ENCODE results near the gene CNIH1.
"Not testable (repeated sequence)": the region's sequence is repeated elsewhere in the genome, so short reads cannot be mapped to it uniquely, and the experiment has no call there.

The CNIH1 gene

GRCh38 chr14:54394596-54394995 lies 46.6 kb downstream of the CNIH1 start:
- H3K27ac Mint-ChIP-seq, result no peak overlapping the region
- H3K9me3 Mint-ChIP-seq, result no peaks in the 10 kb centered on the region
- H3K27me3 Mint-ChIP-seq, result no peaks in the 10 kb centered on the region
- no peak for DNase-seq
- H3K4me3 Mint-ChIP-seq, result no peak overlapping the region
- H3K4me1 Mint-ChIP-seq (ENCODE audit: low read depth), result peaks cover 22% of the 10 kb centered on the region
- H3K36me3 Mint-ChIP-seq (ENCODE audit: low read depth), result peaks cover 7% of the 10 kb centered on the region

GRCh38 chr14:54392986-54393884 lies 47.9 kb downstream of the CNIH1 start:
- not testable (repeated sequence) for H3K27me3 Mint-ChIP-seq; H3K36me3 Mint-ChIP-seq (ENCODE audit: low read depth); H3K9me3 Mint-ChIP-seq; H3K4me3 Mint-ChIP-seq; H3K27ac Mint-ChIP-seq; DNase-seq
- peaks cover 12% of the 10 kb centered on the region for H3K4me1 Mint-ChIP-seq (ENCODE audit: low read depth)

GRCh38 chr14:54392131-54392859 lies 48.9 kb downstream of the CNIH1 start:
- peaks cover 5% of the 10 kb centered on the region for H3K36me3 Mint-ChIP-seq (ENCODE audit: low read depth)
- peaks cover 3% of the 10 kb centered on the region for H3K4me1 Mint-ChIP-seq (ENCODE audit: low read depth)
- DNase-seq, result no peak
- H3K4me3 Mint-ChIP-seq, result no peak overlapping the region
- H3K27ac Mint-ChIP-seq, result no peak overlapping the region
- no peaks in the 10 kb centered on the region for H3K9me3 Mint-ChIP-seq
- H3K27me3 Mint-ChIP-seq, result peaks cover 12% of the 10 kb centered on the region

- no peak for DNase-seq
- Mint-ChIP-seq H3K27me3 (peaks cover 20% of the 10 kb centered on the region), H3K9me3 (no peaks in the 10 kb centered on the region), H3K4me3 (no peak overlapping the region), H3K4me1 (ENCODE audit: low read depth) (no peaks in the 10 kb centered on the region), H3K27ac (no peak overlapping the region), H3K36me3 (ENCODE audit: low read depth) (no peaks in the 10 kb centered on the region)
These were observed 53.8 kb downstream of the CNIH1 start for GRCh38 chr14:54387328-54387727.

- DNase-seq, result no peak
- H3K27ac Mint-ChIP-seq, result no peak overlapping the region
- H3K9me3 Mint-ChIP-seq, result no peaks in the 10 kb centered on the region
- peaks cover 20% of the 10 kb centered on the region for H3K27me3 Mint-ChIP-seq
- no peaks in the 10 kb centered on the region for H3K36me3 Mint-ChIP-seq (ENCODE audit: low read depth)
- H3K4me3 Mint-ChIP-seq, result no peak overlapping the region
- H3K4me1 Mint-ChIP-seq (ENCODE audit: low read depth), result no peaks in the 10 kb centered on the region
These were observed 55.6 kb downstream of the CNIH1 start for GRCh38 chr14:54385556-54385955.

- H3K4me3 Mint-ChIP-seq, result no peak overlapping the region
- H3K9me3 Mint-ChIP-seq, result no peaks in the 10 kb centered on the region
- DNase-seq, result no peak
- H3K36me3 Mint-ChIP-seq (ENCODE audit: low read depth), result no peaks in the 10 kb centered on the region
- H3K4me1 Mint-ChIP-seq (ENCODE audit: low read depth), result no peaks in the 10 kb centered on the region
- H3K27me3 Mint-ChIP-seq, result peaks cover 20% of the 10 kb centered on the region
- H3K27ac Mint-ChIP-seq, result no peak overlapping the region
These were observed 57.3 kb downstream of the CNIH1 start for GRCh38 chr14:54383835-54384234.

GRCh38 chr14:54381821-54382220 lies 59.4 kb downstream of the CNIH1 start:
- no peaks in the 10 kb centered on the region for H3K9me3 Mint-ChIP-seq
- no peak overlapping the region for H3K4me3 Mint-ChIP-seq
- H3K4me1 Mint-ChIP-seq (ENCODE audit: low read depth), result no peaks in the 10 kb centered on the region
- DNase-seq, result no peak
- peaks cover 8% of the 10 kb centered on the region for H3K27me3 Mint-ChIP-seq
- no peaks in the 10 kb centered on the region for H3K36me3 Mint-ChIP-seq (ENCODE audit: low read depth)
- H3K27ac Mint-ChIP-seq, result no peak overlapping the region

- not testable (repeated sequence) for H3K36me3 Mint-ChIP-seq (ENCODE audit: low read depth); H3K4me3 Mint-ChIP-seq; H3K4me1 Mint-ChIP-seq (ENCODE audit: low read depth); H3K27me3 Mint-ChIP-seq; H3K9me3 Mint-ChIP-seq; DNase-seq; H3K27ac Mint-ChIP-seq
These were observed 60.6 kb downstream of the CNIH1 start for GRCh38 chr14:54380558-54380957.

GRCh38 chr14:54378893-54379292 lies 62.3 kb downstream of the CNIH1 start:
- H3K4me1 Mint-ChIP-seq (ENCODE audit: low read depth); H3K36me3 Mint-ChIP-seq (ENCODE audit: low read depth); H3K27me3 Mint-ChIP-seq; H3K9me3 Mint-ChIP-seq; H3K4me3 Mint-ChIP-seq; H3K27ac Mint-ChIP-seq; DNase-seq: not testable (repeated sequence)

GRCh38 chr14:54377501-54377900 lies 63.7 kb downstream of the CNIH1 start:
- Mint-ChIP-seq H3K36me3 (ENCODE audit: low read depth) (no peaks in the 10 kb centered on the region), H3K4me1 (ENCODE audit: low read depth) (no peaks in the 10 kb centered on the region), H3K27me3 (peaks cover 5% of the 10 kb centered on the region), H3K9me3 (no peaks in the 10 kb centered on the region), H3K4me3 (no peak overlapping the region), H3K27ac (no peak overlapping the region)
- DNase-seq, result no peak

- Mint-ChIP-seq H3K4me3 (no peak overlapping the region), H3K4me1 (ENCODE audit: low read depth) (no peaks in the 10 kb centered on the region), H3K27ac (no peak overlapping the region), H3K36me3 (ENCODE audit: low read depth) (no peaks in the 10 kb centered on the region), H3K9me3 (no peaks in the 10 kb centered on the region), H3K27me3 (peaks cover 5% of the 10 kb centered on the region)
- no peak for DNase-seq
These were observed 66.9 kb downstream of the CNIH1 start for GRCh38 chr14:54374117-54374884.
